Spleen (tissue), 11 donors: ENCODE measurements around the gene COL26A1. TPM values are rescaled to one million over a fixed set of nuclear protein-coding genes. Genes with fewer than 3 reads are reported as not detected.

Experiments used
- DNase-seq: peaks from one replicate; pipeline ENCODE4 v3.0.0-alpha.2; 2020
- H3K27ac ChIP-seq, 8 donors: fragments of 200-600 bp; sonication (generic) in 7 of 8; 1 replicate in 4 of 8; 2 replicates in 4 of 8; pipeline versions ENCODE4 v1.5.0 to v1.8.0; 2016 to 2021; ENCODE audit warnings: inconsistent platforms in 4 of 8, mild to moderate bottlenecking in 4 of 8, moderate library complexity in 1 of 8
- H3K27me3 ChIP-seq, 7 donors: fragments of 200-600 bp; sonication (generic) in 6 of 7; replicated peaks in 1 of 7; 1 replicate in 4 of 7; 2 replicates in 3 of 7; pipeline versions ENCODE4 v1.5.0 to v1.8.0; 2016 to 2021; ENCODE audit warnings: inconsistent platforms in 3 of 7, mild to moderate bottlenecking in 1 of 7
- H3K36me3 ChIP-seq, 6 donors: fragments of 200-600 bp; sonication (generic) in 5 of 6; 1 replicate in 4 of 6; 2 replicates in 2 of 6; pipeline versions ENCODE4 v1.5.0 to v1.8.0; 2016 to 2021; ENCODE audit warnings: inconsistent platforms in 2 of 6
- H3K4me1 ChIP-seq, 6 donors: fragments of 200-600 bp; sonication (generic) in 5 of 6; 1 replicate in 3 of 6; 2 replicates in 3 of 6; pipeline versions ENCODE4 v1.5.0 to v1.8.0; 2016 to 2021; ENCODE audit warnings: inconsistent platforms in 3 of 6
- H3K4me3 ChIP-seq, 8 donors: fragments of 200-600 bp; sonication (generic) in 7 of 8; 1 replicate in 4 of 8; 2 replicates in 4 of 8; pipeline versions ENCODE4 v1.5.0 to v1.8.0; 2016 to 2021; ENCODE audit warnings: inconsistent platforms in 4 of 8, mild to moderate bottlenecking in 4 of 8, moderate library complexity in 2 of 8
- H3K9me3 ChIP-seq, 8 donors: fragments of 200-600 bp; sonication (generic) in 7 of 8; 1 replicate in 4 of 8; 2 replicates in 4 of 8; pipeline versions ENCODE4 v1.5.0 to v1.8.0; 2016 to 2021; ENCODE audit warnings: inconsistent platforms in 4 of 8
- CTCF ChIP-seq, 11 experiments: fragments of 200-600 bp in 7 of 11; fragments of 450-650 bp in 4 of 11; sonication (generic) in 4 of 11; IDR thresholded peaks in 8 of 11; conservative IDR thresholded peaks in 3 of 11; 1 replicate in 7 of 11; 2 replicates in 4 of 11; pipeline versions ENCODE4 v1.4.0 to v1.8.0; 2016 to 2021; ENCODE audit warnings: antibody characterized with exemption in 11 of 11, inconsistent platforms in 4 of 11, mild to moderate bottlenecking in 1 of 11
- POLR2A ChIP-seq, 3 donors: fragments of 450-650 bp; IDR thresholded peaks; one replicate each; pipeline ENCODE4 v1.5.1; 2017; ENCODE audit warnings: antibody characterized with exemption in 3 of 3, mild to moderate bottlenecking in 1 of 3
- WGBS, 5 donors: extraction: QIAGEN DNeasy Blood & Tissue Kit in 3 of 5; methylation state at CpG; one replicate each; pipeline versions ENCODE4 v1.1.5 to v1.1.7; 2013 to 2018; 5-methylcytosine and 5-hydroxymethylcytosine counted together
- intact Hi-C: fragments of 100-400 bp; cut with DNase I; formaldehyde crosslinking; loops from one replicate; pipeline ENCODE4 v1.15.0; 2023; ENCODE audit warnings: low total_unique reads
- polyA plus RNA-seq, 3 donors: library from polyadenylated mRNA; stranded (reverse); fragments of 200-250 nt; gene quantifications; one replicate each; pipeline ENCODE4 v1.2.1, GENCODE V29; 2013
- small RNA-seq, 4 donors: library from RNA; depleted of rRNA; stranded (forward); fragments of <200 nt; gene quantifications; one replicate each; pipeline ENCODE3, GENCODE V24; 2016
- total RNA-seq, 7 donors: library from RNA; depleted of rRNA in 3 of 7; stranded (reverse); fragments of >200 nt in 3 of 7; fragmentation: NEBNext Ultra II Directional in 4 of 7; extraction: Animal tissue kit (Norgen Biotek cat#: 25700) in 4 of 7; gene quantifications; one replicate each; pipeline versions ENCODE4 v1.1.0 to v1.2.1, GENCODE V29; 2016 to 2021
- donor health status: healthy with polysubstance abuse.
- donor health status: DM: no; HTN: no; CAD: no; lungs with moderate emphysema.
- donor health status: DM: no; HTN: no; CAD: no.
- donor health status: Bipolar disorder and iron deficiency.
- donor health status: healthy.
- donor health status: DM: no; HTN: no; CAD: no.
- donor health status: DM: yes; HTN: yes; CAD: no.

The COL26A1 gene
- total and polyA plus RNA-seq, 10 donors = 0.15 to 0.32 (median 0.22) TPM; not detected in 4

DNA sequence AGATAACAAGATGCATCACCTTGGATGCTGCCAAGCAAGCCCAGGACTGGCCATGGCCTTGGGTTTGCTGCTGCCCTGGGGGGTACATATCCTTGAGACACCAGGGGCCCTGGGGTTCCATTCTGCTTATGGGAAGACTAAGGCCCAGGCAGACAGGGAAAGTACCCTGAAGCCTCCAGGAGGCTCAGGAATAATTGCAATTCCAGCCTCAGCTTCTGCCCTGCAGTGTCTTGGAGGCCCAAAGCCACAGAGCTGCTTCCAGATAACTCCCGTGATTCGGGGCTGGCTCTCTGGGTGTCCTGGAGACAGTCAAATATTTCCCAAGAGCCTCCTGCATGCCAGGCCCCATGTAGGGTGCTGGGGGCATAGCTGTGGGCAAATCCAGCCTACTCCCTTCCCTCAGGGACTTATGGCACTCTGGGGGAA lies 243.8 kb downstream of the COL26A1 start:
- Histone ChIP-seq H3K4me1 (peaks cover 0 to 6% (median 5%) of the 10 kb centered on the region in 6 donors), H3K36me3 (no peaks in the 10 kb centered on the region), H3K27ac (no peak overlapping the region), H3K4me3 (no peak overlapping the region), H3K27me3 (peaks cover 0 to 14% (median 0%) of the 10 kb centered on the region in 7 donors), H3K9me3 (no peaks in the 10 kb centered on the region)
- intact Hi-C loops = no loop called here
- 78 to 100% (median 92%) methylated on average over 1 to 2 of the region's 2 CpGs for WGBS, 5 donors
- peak; percentile 52 for DNase-seq
- TF ChIP-seq CTCF (IDR thresholded peaks at IDR 0.05 in 8 of 11, conservative IDR thresholded peaks at IDR 0.05 in 3 of 11) (no peak), POLR2A (IDR thresholded peaks at IDR 0.05) (no peak)

Small RNA genes lying within 50 kb of the gene (small RNA-seq; reads per million reads assigned to genes)
- 0 reads per million in 4 donors for gene AC004965.1

Other genes with a start within 250 kb of the COL26A1 start
- gene SERPINE1, start 235.8 kb upstream of the COL26A1 start, total RNA-seq = 10 to 100 TPM in 3 of 7 donors, 1 to 10 TPM in 4; 2.3 to 46.4 (median 8.0) TPM
- 1 to 10 TPM; 2.2 to 4.6 (median 2.6) TPM for gene SERPINE1, start 235.8 kb upstream of the COL26A1 start, polyA plus RNA-seq
- 10 to 100 TPM; 20.8 to 49.5 (median 30.4) TPM for gene AP1S1, start 208.4 kb upstream of the COL26A1 start, total RNA-seq
- gene AP1S1, start 208.4 kb upstream of the COL26A1 start, polyA plus RNA-seq = 10 to 100 TPM; 15.4 to 45.0 (median 31.8) TPM
- under 1 TPM in 2 of 7 donors, not detected in 5; 0.19 to 0.21 TPM for gene VGF, start 197.3 kb upstream of the COL26A1 start, total RNA-seq
- gene VGF, start 197.3 kb upstream of the COL26A1 start, polyA plus RNA-seq = under 1 TPM in 2 of 3 donors, not detected in 1; 0.06 to 0.09 TPM
- gene NAT16, start 182.6 kb upstream of the COL26A1 start, total RNA-seq = not detected
- gene NAT16, start 182.6 kb upstream of the COL26A1 start, polyA plus RNA-seq = not detected
- not detected for gene MOGAT3, start 161.8 kb upstream of the COL26A1 start, total RNA-seq
- not detected for gene MOGAT3, start 161.8 kb upstream of the COL26A1 start, polyA plus RNA-seq
- 10 to 100 TPM; 36.4 to 72.5 (median 59.5) TPM for gene PLOD3, start 145.3 kb upstream of the COL26A1 start, total RNA-seq
- gene PLOD3, start 145.3 kb upstream of the COL26A1 start, polyA plus RNA-seq = 10 to 100 TPM; 20.4 to 42.4 (median 25.4) TPM
- gene ZNHIT1, start 144.7 kb upstream of the COL26A1 start, total RNA-seq = 10 to 100 TPM; 47.3 to 69.3 (median 60.4) TPM
- gene ZNHIT1, start 144.7 kb upstream of the COL26A1 start, polyA plus RNA-seq = 100 to 1,000 TPM in 2 of 3 donors, 10 to 100 TPM in 1; 86.3 to 127 (median 103) TPM
- gene CLDN15, start 125.1 kb upstream of the COL26A1 start, total RNA-seq = 10 to 100 TPM; 16.7 to 49.2 (median 24.2) TPM
- gene CLDN15, start 125.1 kb upstream of the COL26A1 start, polyA plus RNA-seq = 10 to 100 TPM; 11.1 to 26.4 (median 14.5) TPM
- gene FIS1, start 117.8 kb upstream of the COL26A1 start, total RNA-seq = 100 to 1,000 TPM; 130 to 234 (median 179) TPM
- gene FIS1, start 117.8 kb upstream of the COL26A1 start, polyA plus RNA-seq = 100 to 1,000 TPM; 131 to 250 (median 179) TPM
- 1 to 10 TPM; 5.5 to 7.2 (median 6.5) TPM for gene IFT22, start 41.1 kb upstream of the COL26A1 start, total RNA-seq
- gene IFT22, start 41.1 kb upstream of the COL26A1 start, polyA plus RNA-seq = 10 to 100 TPM in 1 of 3 donors, 1 to 10 TPM in 2; 7.8 to 11.0 (median 8.0) TPM